Limb (tissue), 2 donors: ENCODE data around the gene MANSC1.
"Not testable (repeated sequence)": the region's sequence is repeated elsewhere in the genome, so short reads cannot be mapped to it uniquely, and the experiment has no call there.

Experiments
- DNase-seq, 2 donors: peaks; one replicate each; pipeline ENCODE4 v3.0.0-alpha.2; 2016; ENCODE audit errors: extremely low spot score in 2 of 2

Gene MANSC1

GRCh38 chr12:12365931-12366431 is 15.9 kb upstream of the MANSC1 start:
- DNase-seq: no peak

GRCh38 chr12:12365446-12365802 is 15.4 kb upstream of the MANSC1 start:
- DNase-seq: no peak

GRCh38 chr12:12364787-12365445 is 14.9 kb upstream of the MANSC1 start:
- no peak for DNase-seq

- DNase-seq: no peak
Measured at GRCh38 chr12:12358528-12358927, 8.5 kb upstream of the MANSC1 start.

- DNase-seq: peak in 1 of 2 donors; percentile 55
Measured at GRCh38 chr12:12357719-12358461, 7.8 kb upstream of the MANSC1 start.

- peak; percentile 93 to 95 for DNase-seq
Measured at GRCh38 chr12:12356896-12357718, 7.1 kb upstream of the MANSC1 start, which contains the start of gene BORCS5. Gene BORCS5, plus strand, starts transcription at chr12:12357078. Its CDS starts 374 bp downstream, at chr12:12357452.

GRCh38 chr12:12356467-12356895 is 6.4 kb upstream of the MANSC1 start:
- DNase-seq: no peak

- DNase-seq: no peak
Measured at GRCh38 chr12:12353807-12354206, 3.8 kb upstream of the MANSC1 start.

GRCh38 chr12:12353276-12353675 is 3.2 kb upstream of the MANSC1 start:
- DNase-seq: no peak

GRCh38 chr12:12351468-12352185 is 1.6 kb upstream of the MANSC1 start:
- DNase-seq: not testable (repeated sequence)

GRCh38 chr12:12350868-12351463 is 924 bp upstream of the MANSC1 start:
- no peak for DNase-seq

GRCh38 chr12:12338527-12339168 is 11.4 kb downstream of the MANSC1 start:
- no peak for DNase-seq

- DNase-seq: no peak
Measured at GRCh38 chr12:12336511-12336910, 13.5 kb downstream of the MANSC1 start.

- DNase-seq: no peak
Measured at GRCh38 chr12:12336049-12336411, 14.0 kb downstream of the MANSC1 start.

- DNase-seq: peak in 1 of 2 donors; percentile 53
Measured at GRCh38 chr12:12334367-12335040, 15.5 kb downstream of the MANSC1 start.

GRCh38 chr12:12333407-12334366 is 16.4 kb downstream of the MANSC1 start:
- peak in 1 of 2 donors; percentile 35 for DNase-seq

- no peak for DNase-seq
Measured at GRCh38 chr12:12331896-12332295, 18.1 kb downstream of the MANSC1 start.

GRCh38 chr12:12331244-12331771 is 18.7 kb downstream of the MANSC1 start:
- DNase-seq: no peak
